ENCODE data around the gene SMARCA1. TPM values are rescaled to one million over a fixed set of nuclear protein-coding genes. Genes with fewer than 3 reads are reported as not detected.

SMARCA1 gene
- total RNA-seq, 1 experiment from 2014 or later: 60.1 TPM

DNA sequence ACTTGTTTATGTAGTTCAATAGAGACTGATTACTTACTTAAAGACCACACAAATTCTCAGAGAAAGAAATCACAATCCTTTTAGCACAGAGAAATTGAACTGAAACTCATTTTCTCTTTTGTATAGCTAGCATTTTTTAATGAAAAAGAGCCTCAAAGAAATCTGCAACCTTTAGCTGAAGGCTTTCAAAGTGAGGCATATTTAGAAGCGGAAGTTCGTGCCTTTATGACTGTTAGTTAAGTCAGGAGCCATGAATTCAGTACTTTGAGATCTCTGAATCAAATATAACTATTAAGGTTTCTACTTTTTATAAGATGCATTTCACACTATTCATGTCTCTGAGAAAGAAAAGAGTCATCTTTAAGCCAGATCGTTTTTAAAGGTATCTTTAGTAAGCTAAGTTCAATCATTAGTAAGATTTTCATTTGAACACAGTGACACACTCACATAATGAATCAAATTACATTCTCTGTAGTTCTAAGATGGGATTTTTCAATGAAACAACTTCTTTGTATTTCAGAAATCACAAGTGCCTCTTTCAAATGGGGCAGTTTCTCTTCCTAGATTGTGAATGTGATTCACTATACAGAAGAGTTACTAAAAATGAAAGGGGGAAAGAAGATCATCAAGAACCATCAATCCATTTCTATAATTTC is 61.4 kb downstream of the SMARCA1 start:
- no peaks in the 10 kb centered on the region for H3K4me1 ChIP-seq (replicated peaks)
- peaks cover 15% of the 10 kb centered on the region for H3K36me3 ChIP-seq
- H3K9me3 ChIP-seq (replicated peaks): no peaks in the 10 kb centered on the region
- no peak overlapping the region for H3K4me3 ChIP-seq
- no peak overlapping the region for H3K27ac ChIP-seq
- no peak for DNase-seq (ENCODE audit: low read depth in 1 of 2, low spot score in 2 of 2)
- H3K27me3 ChIP-seq (replicated peaks): no peaks in the 10 kb centered on the region

DNA sequence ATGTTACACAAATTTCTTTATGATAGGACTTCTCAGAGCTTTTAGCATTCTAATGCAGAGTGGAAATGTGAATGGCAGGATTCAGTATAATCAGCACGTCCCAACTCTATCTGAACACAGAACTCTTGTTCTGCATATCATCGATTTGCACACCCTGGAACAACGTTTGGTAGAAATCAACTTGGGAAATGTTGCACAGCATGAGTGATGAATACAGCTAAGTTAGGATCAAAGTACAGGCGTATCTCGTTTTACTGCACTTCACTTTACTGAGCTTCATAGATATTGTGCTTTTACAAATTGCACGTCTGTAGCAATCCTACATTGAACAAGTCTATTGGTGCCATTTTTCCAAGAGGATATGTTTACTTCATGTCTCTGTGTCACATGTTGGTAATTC is 70.8 kb downstream of the SMARCA1 start:
- no peaks in the 10 kb centered on the region for H3K27me3 ChIP-seq (replicated peaks)
- no peaks in the 10 kb centered on the region for H3K9me3 ChIP-seq (replicated peaks)
- H3K4me3 ChIP-seq: no peak overlapping the region
- no peak overlapping the region for H3K27ac ChIP-seq
- no peaks in the 10 kb centered on the region for H3K4me1 ChIP-seq (replicated peaks)
- no peak for DNase-seq (ENCODE audit: low read depth in 1 of 2, low spot score in 2 of 2)
- peaks cover 6% of the 10 kb centered on the region for H3K36me3 ChIP-seq

GRCh38 chrX:129450123-129450522 is 73.2 kb downstream of the SMARCA1 start:
- peaks cover 4% of the 10 kb centered on the region; the same call in 1 of the 2 replicates for H3K36me3 ChIP-seq
- H3K4me1 ChIP-seq (replicated peaks): no peaks in the 10 kb centered on the region
- no peak overlapping the region for H3K4me3 ChIP-seq
- no peaks in the 10 kb centered on the region for H3K9me3 ChIP-seq (replicated peaks)
- no peak overlapping the region for H3K27ac ChIP-seq
- no peak for DNase-seq (ENCODE audit: low read depth in 1 of 2, low spot score in 2 of 2)
- no peaks in the 10 kb centered on the region for H3K27me3 ChIP-seq (replicated peaks)

- Histone ChIP-seq H3K27me3 (replicated peaks) (no peaks in the 10 kb centered on the region), H3K9me3 (replicated peaks) (no peaks in the 10 kb centered on the region), H3K27ac (no peak overlapping the region), H3K4me3 (no peak overlapping the region), H3K36me3 (peaks cover 4% of the 10 kb centered on the region; the same call in 1 of the 2 replicates), H3K4me1 (replicated peaks) (no peaks in the 10 kb centered on the region)
- DNase-seq (ENCODE audit: low read depth in 1 of 2, low spot score in 2 of 2): no peak
Measured at GRCh38 chrX:129449148-129449547, 74.1 kb downstream of the SMARCA1 start.

- Histone ChIP-seq H3K27me3 (replicated peaks) (no peaks in the 10 kb centered on the region), H3K27ac (no peak overlapping the region), H3K9me3 (replicated peaks) (no peaks in the 10 kb centered on the region), H3K4me1 (replicated peaks) (no peaks in the 10 kb centered on the region), H3K36me3 (no peaks in the 10 kb centered on the region), H3K4me3 (no peak overlapping the region)
- DNase-seq (ENCODE audit: low read depth in 1 of 2, low spot score in 2 of 2): no peak
Measured at GRCh38 chrX:129445436-129445835, 77.9 kb downstream of the SMARCA1 start.

DNA sequence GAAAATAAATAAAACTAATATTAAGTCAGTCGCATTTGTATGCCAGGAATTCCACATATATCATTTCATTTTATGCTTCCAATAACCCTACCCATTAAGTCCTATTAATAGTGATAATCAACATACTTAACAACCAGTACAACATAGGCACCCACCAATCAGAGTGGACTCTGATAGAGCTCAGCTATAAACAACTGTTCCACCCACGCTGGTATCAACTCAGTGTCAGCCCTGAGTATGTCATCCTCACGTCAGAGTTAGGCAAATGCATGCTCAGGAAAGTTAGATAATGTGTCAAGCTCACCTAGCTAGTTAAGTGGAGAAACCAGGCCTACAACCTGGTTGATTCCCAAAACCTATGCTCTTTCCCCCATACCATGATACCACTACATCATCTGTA is 89.3 kb downstream of the SMARCA1 start:
- H3K27ac ChIP-seq: no peak overlapping the region
- no peak overlapping the region for H3K4me3 ChIP-seq
- H3K27me3 ChIP-seq (replicated peaks): no peaks in the 10 kb centered on the region
- no peaks in the 10 kb centered on the region for H3K9me3 ChIP-seq (replicated peaks)
- no peaks in the 10 kb centered on the region for H3K4me1 ChIP-seq (replicated peaks)
- no peaks in the 10 kb centered on the region for H3K36me3 ChIP-seq
- no peak for DNase-seq (ENCODE audit: low read depth in 1 of 2, low spot score in 2 of 2)

GRCh38 chrX:129433461-129433860 is 89.8 kb downstream of the SMARCA1 start:
- Histone ChIP-seq H3K27me3 (replicated peaks) (no peaks in the 10 kb centered on the region), H3K4me3 (no peak overlapping the region), H3K27ac (no peak overlapping the region), H3K9me3 (replicated peaks) (no peaks in the 10 kb centered on the region), H3K4me1 (replicated peaks) (no peaks in the 10 kb centered on the region), H3K36me3 (no peaks in the 10 kb centered on the region)
- DNase-seq (ENCODE audit: low read depth in 1 of 2, low spot score in 2 of 2): no peak

DNA sequence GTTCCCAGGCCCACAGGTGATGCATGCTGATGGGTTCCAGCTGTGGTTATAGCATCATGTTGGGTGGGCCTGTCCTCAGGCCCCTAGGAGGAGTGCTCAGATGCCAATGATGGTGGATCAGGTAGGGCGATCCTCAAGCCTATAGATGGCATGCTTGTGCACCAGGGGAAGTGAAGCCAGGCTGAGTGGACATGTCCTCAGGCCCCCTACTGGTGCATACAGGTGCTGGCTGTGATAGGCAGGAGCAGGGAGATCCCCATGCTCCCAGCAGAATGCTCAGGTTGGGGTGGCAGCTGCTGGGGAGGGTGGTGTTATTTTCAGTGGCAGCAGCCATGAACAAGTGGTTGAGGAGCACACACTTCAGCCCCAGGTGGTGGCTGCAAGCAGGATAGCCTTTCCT is 96.0 kb downstream of the SMARCA1 start:
- no peak for DNase-seq (ENCODE audit: low read depth in 1 of 2, low spot score in 2 of 2)
- Histone ChIP-seq H3K27me3 (replicated peaks) (no peaks in the 10 kb centered on the region), H3K4me1 (replicated peaks) (no peaks in the 10 kb centered on the region), H3K9me3 (replicated peaks) (no peaks in the 10 kb centered on the region), H3K4me3 (no peak overlapping the region), H3K36me3 (no peaks in the 10 kb centered on the region), H3K27ac (no peak overlapping the region)

DNA sequence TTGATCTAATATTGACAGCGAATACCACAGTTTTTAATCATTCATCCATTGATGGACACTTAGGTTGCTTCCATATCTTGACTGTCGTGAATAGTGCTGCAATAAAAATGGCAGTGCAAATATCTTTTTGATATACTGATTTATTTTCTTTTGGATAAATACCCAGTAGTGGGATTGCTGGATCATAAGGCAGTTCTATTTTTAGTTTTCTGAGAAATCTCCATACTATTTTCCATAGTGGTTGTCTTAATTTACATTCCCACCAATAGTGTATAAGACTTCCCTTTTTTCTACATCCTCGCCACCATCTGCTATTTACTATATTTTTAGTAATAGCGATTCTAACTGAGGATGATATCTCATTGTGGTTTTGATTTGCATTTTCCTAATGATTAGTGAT is 100.1 kb downstream of the SMARCA1 start:
- no peak for DNase-seq (ENCODE audit: low read depth in 1 of 2, low spot score in 2 of 2)
- no peaks in the 10 kb centered on the region for H3K27me3 ChIP-seq (replicated peaks)
- no peaks in the 10 kb centered on the region for H3K9me3 ChIP-seq (replicated peaks)
- no peak overlapping the region for H3K27ac ChIP-seq
- no peaks in the 10 kb centered on the region for H3K36me3 ChIP-seq
- no peak overlapping the region for H3K4me3 ChIP-seq
- no peaks in the 10 kb centered on the region for H3K4me1 ChIP-seq (replicated peaks)

DNA sequence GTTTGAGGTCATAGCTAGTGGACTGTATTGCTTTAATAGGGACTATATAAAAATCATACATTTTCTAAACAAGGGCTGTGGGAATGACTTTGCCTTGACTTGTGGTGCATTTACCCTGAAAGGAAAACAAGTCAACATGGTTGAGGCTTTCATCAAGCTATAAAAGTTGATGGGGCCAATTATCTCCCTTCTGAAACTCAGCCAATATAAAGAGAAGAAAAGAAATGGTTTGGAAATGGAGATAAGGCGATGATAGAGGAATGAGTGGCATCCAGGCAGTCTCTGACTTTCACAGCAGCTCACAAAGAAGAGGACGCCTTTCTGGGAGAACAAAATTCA is 118.7 kb downstream of the SMARCA1 start:
- DNase-seq (ENCODE audit: low read depth in 1 of 2, low spot score in 2 of 2): no peak
- Histone ChIP-seq H3K4me1 (replicated peaks) (no peaks in the 10 kb centered on the region), H3K27ac (no peak overlapping the region), H3K36me3 (no peaks in the 10 kb centered on the region), H3K9me3 (replicated peaks) (no peaks in the 10 kb centered on the region), H3K4me3 (no peak overlapping the region), H3K27me3 (replicated peaks) (no peaks in the 10 kb centered on the region)

DNA sequence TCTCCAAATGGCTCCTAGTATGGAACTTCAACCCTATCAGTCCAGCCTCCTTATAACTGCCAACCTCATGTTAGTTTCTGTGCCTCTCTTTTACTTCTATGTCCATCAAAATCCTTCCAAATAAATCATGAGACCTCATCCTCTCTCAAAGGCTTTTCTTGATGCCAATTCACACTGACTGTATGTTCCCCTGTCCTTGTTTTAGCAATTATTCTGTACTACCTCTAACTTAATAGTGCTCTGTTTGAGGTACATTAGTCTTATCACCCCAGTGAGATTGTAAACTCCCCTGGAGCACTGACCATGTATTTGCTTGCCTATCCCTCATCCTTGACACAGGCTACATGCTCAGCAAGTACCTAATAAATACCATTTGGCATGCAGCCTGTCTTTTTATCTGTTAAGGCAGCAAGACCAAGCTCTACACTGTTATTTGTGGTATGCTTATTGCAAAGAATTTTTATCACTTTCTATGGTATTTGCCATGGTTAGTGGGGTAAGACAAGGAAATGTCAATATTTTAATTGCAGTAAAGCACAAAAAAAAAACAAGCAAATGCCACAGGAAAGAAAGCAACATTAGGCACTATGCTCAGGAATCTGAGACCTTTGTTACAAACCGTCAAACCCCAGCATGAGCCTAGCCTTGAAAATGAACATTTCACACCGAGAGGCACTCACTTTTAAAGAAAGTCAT is 119.2 kb downstream of the SMARCA1 start:
- Histone ChIP-seq H3K9me3 (replicated peaks) (no peaks in the 10 kb centered on the region), H3K4me1 (replicated peaks) (no peaks in the 10 kb centered on the region), H3K4me3 (no peak overlapping the region), H3K36me3 (no peaks in the 10 kb centered on the region), H3K27me3 (replicated peaks) (no peaks in the 10 kb centered on the region), H3K27ac (no peak overlapping the region)
- DNase-seq (ENCODE audit: low read depth in 1 of 2, low spot score in 2 of 2): no peak

Other genes starting within 250 kb of the SMARCA1 start
- 16.8 and 18.1 TPM in 2 replicates for gene OCRL, start 16.8 kb upstream of the SMARCA1 start, total RNA-seq (2014; rRNA removed; shearing (Covaris generic))
- gene APLN, start 131.5 kb upstream of the SMARCA1 start, total RNA-seq (2014; rRNA removed; shearing (Covaris generic)): 1.7 and 2.6 TPM in 2 replicates
- 0.03 TPM in 1 of 2 replicates, not detected in the other for gene XPNPEP2, start 215.5 kb upstream of the SMARCA1 start, total RNA-seq (2014; rRNA removed; shearing (Covaris generic))

Measured in SJSA1 (cell line).